Liver (tissue), 9 donors: ENCODE data around the gene GRID1. TPM values are rescaled to one million over a fixed set of nuclear protein-coding genes. Genes with fewer than 3 reads are reported as not detected.

Source experiments
- DNase-seq: peaks from one replicate; pipeline ENCODE4 v3.0.0-alpha.2; 2017; ENCODE audit warnings: low spot score
- H3K27ac ChIP-seq, 2 donors: one replicate each; pipeline ENCODE4 v1.7.0; 2013; ENCODE audit warnings: inconsistent platforms in 2 of 2, low read length in 2 of 2, control low read depth in 1 of 2, low read depth in 1 of 2, mild to moderate bottlenecking in 1 of 2
- H3K27me3 ChIP-seq, 4 donors: one replicate each; pipeline versions ENCODE4 v1.6.1 to v1.7.0; 2013; ENCODE audit warnings: low read length in 3 of 4, inconsistent platforms in 1 of 4, mild to moderate bottlenecking in 1 of 4, moderate library complexity in 1 of 4; ENCODE audit not compliant: control insufficient read depth in 4 of 4, insufficient read depth in 4 of 4
- H3K36me3 ChIP-seq, 4 donors: one replicate each; pipeline versions ENCODE4 v1.6.1 to v1.7.0; 2013; ENCODE audit warnings: low read length in 3 of 4, mild to moderate bottlenecking in 3 of 4, low read depth in 1 of 4, moderate library complexity in 1 of 4; ENCODE audit not compliant: control insufficient read depth in 4 of 4, insufficient read depth in 3 of 4
- H3K4me1 ChIP-seq, 4 donors: one replicate each; pipeline versions ENCODE4 v1.6.1 to v1.7.0; 2013; ENCODE audit warnings: low read length in 3 of 4, mild to moderate bottlenecking in 3 of 4, moderate library complexity in 1 of 4; ENCODE audit not compliant: control insufficient read depth in 4 of 4, insufficient read depth in 4 of 4
- H3K4me3 ChIP-seq, 3 donors: one replicate each; pipeline versions ENCODE4 v1.6.1 to v1.7.0; 2013; ENCODE audit warnings: low read length in 3 of 3, control low read depth in 1 of 3, low read depth in 1 of 3, mild to moderate bottlenecking in 1 of 3
- H3K9ac ChIP-seq, 2 donors: one replicate each; pipeline ENCODE4 v1.7.0; 2013; ENCODE audit warnings: low read length in 2 of 2, mild to moderate bottlenecking in 2 of 2, moderate library complexity in 2 of 2, control low read depth in 1 of 2, low read depth in 1 of 2
- H3K9me3 ChIP-seq, 4 donors: one replicate each; pipeline versions ENCODE4 v1.6.1 to v1.7.0; 2013; ENCODE audit warnings: low read length in 3 of 4; ENCODE audit not compliant: control insufficient read depth in 4 of 4
- EGR1 ChIP-seq, 2 donors: IDR thresholded peaks; 2 replicates each; pipeline ENCODE4 v1.6.1; 2016 to 2018; ENCODE audit warnings: antibody characterized with exemption in 2 of 2, low read depth in 2 of 2
- FOXA1 ChIP-seq: IDR thresholded peaks from 2 replicates; pipeline ENCODE4 v1.6.1; 2016; ENCODE audit warnings: antibody characterized with exemption
- FOXA2 ChIP-seq: IDR thresholded peaks from 2 replicates; pipeline ENCODE4 v1.6.1; 2016; ENCODE audit warnings: antibody characterized with exemption
- GABPA ChIP-seq, 2 donors: IDR thresholded peaks in 1 of 2; conservative IDR thresholded peaks in 1 of 2; 2 replicates each; pipeline ENCODE4 v1.6.1; 2016; ENCODE audit warnings: antibody characterized with exemption in 2 of 2, mild to moderate bottlenecking in 1 of 2, moderate library complexity in 1 of 2
- HNF4A ChIP-seq, 2 donors: conservative IDR thresholded peaks; 2 replicates each; pipeline ENCODE4 v1.6.1; 2016; ENCODE audit warnings: antibody characterized with exemption in 2 of 2, mild to moderate bottlenecking in 2 of 2
- HNF4G ChIP-seq: IDR thresholded peaks from 2 replicates; pipeline ENCODE4 v1.6.1; 2016; ENCODE audit warnings: antibody characterized with exemption
- JUND ChIP-seq, 2 donors: IDR thresholded peaks; 2 replicates each; pipeline ENCODE4 v1.6.1; 2016; ENCODE audit warnings: antibody characterized with exemption in 2 of 2
- NR2F2 ChIP-seq: IDR thresholded peaks from 2 replicates; pipeline ENCODE4 v1.6.1; 2016; ENCODE audit warnings: antibody characterized with exemption
- RAD21 ChIP-seq, 2 donors: IDR thresholded peaks; 2 replicates each; pipeline ENCODE4 v1.6.1; 2016; ENCODE audit warnings: antibody characterized with exemption in 2 of 2, mild to moderate bottlenecking in 2 of 2
- RXRA ChIP-seq, 2 donors: IDR thresholded peaks; 2 replicates each; pipeline ENCODE4 v1.6.1; 2017 to 2018; ENCODE audit warnings: antibody characterized with exemption in 2 of 2, mild to moderate bottlenecking in 1 of 2
- SP1 ChIP-seq: IDR thresholded peaks from 2 replicates; pipeline ENCODE4 v1.6.1; 2018; ENCODE audit warnings: antibody characterized with exemption, mild to moderate bottlenecking
- TAF1 ChIP-seq: conservative IDR thresholded peaks from 2 replicates; pipeline ENCODE4 v1.6.1; 2016; ENCODE audit warnings: antibody characterized with exemption, mild to moderate bottlenecking
- YY1 ChIP-seq: IDR thresholded peaks from 2 replicates; pipeline ENCODE4 v1.6.1; 2016; ENCODE audit warnings: antibody characterized with exemption, mild to moderate bottlenecking
- WGBS: extraction: QIAGEN DNeasy Blood & Tissue Kit; methylation state at CpG from one replicate; pipeline ENCODE4 v1.1.7; 2013; 5-methylcytosine and 5-hydroxymethylcytosine counted together
- polyA plus RNA-seq, 2 donors: library from polyadenylated mRNA; stranded (reverse) in 1 of 2; unstranded in 1 of 2; fragments of 200-250 nt in 1 of 2; fragments of >200 nt in 1 of 2; fragmentation: Nextera tagmentation in 1 of 2; extraction: Ambion mirVana in 1 of 2; gene quantifications; one replicate each; pipeline versions ENCODE4 v1.2.1 to v1.2.3, GENCODE V29; 2013 to 2015
- total RNA-seq, 2 donors: library from RNA; depleted of rRNA; stranded (reverse); fragments of >200 nt; gene quantifications; one replicate each; pipeline ENCODE4 v1.2.3, GENCODE V29; 2014
- TF ChIP-seq, protein P1 (sequence below): IDR thresholded peaks from 2 replicates; pipeline ENCODE4 v1.6.1; 2016; ENCODE audit warnings: antibody characterized with exemption
- TF ChIP-seq, protein P2 (sequence below): IDR thresholded peaks from 2 replicates; pipeline ENCODE4 v1.6.1; 2016; ENCODE audit warnings: antibody characterized with exemption
- TF ChIP-seq, protein P3 (sequence below): fragments of 150-350 bp; IDR thresholded peaks from 2 replicates; pipeline ENCODE4 v1.5.1; 2017; ENCODE audit warnings: improper control_type of control experiment, low read depth, low read length; ENCODE audit not compliant: missing input control
- TF ChIP-seq, protein P4 (sequence below): IDR thresholded peaks from 2 replicates; pipeline ENCODE4 v1.6.1; 2016; ENCODE audit warnings: antibody characterized with exemption
- donor health status: healthy.
- donor health status: healthy.
- donor health status: healthy.
- donor health status: healthy.
- donor health status: healthy.

The GRID1 gene
- total and polyA plus RNA-seq, 4 donors, result 0.09 to 0.17 (median 0.14) TPM; not detected in 1

DNA sequence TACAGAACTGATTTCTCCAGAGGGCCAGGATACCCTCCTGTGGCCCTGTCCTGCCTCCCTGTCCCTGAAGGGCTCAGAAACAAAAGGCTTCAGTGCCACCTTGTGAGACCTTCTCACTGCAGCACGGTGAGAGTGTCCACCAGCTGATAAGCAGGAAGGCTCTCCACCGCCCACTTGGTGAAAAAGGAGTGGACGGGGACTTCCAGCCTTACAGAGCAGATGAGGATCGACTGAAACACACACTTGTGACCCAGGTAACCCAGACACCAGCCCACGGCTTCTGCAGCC, 330.1 kb downstream of the GRID1 start:
- Histone ChIP-seq H3K27ac (no peak overlapping the region), H3K4me1 (no peaks in the 10 kb centered on the region), H3K9me3 (no peaks in the 10 kb centered on the region), H3K4me3 (no peak overlapping the region), H3K9ac (no peak overlapping the region), H3K36me3 (no peaks in the 10 kb centered on the region), H3K27me3 (no peaks in the 10 kb centered on the region)
- no peak for DNase-seq
- WGBS, result 81% methylated on average over 5 of the region's 5 CpGs
- TF ChIP-seq, protein P1, sequence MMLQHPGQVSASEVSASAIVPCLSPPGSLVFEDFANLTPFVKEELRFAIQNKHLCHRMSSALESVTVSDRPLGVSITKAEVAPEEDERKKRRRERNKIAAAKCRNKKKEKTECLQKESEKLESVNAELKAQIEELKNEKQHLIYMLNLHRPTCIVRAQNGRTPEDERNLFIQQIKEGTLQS, result no peak
- TF ChIP-seq, protein P2, sequence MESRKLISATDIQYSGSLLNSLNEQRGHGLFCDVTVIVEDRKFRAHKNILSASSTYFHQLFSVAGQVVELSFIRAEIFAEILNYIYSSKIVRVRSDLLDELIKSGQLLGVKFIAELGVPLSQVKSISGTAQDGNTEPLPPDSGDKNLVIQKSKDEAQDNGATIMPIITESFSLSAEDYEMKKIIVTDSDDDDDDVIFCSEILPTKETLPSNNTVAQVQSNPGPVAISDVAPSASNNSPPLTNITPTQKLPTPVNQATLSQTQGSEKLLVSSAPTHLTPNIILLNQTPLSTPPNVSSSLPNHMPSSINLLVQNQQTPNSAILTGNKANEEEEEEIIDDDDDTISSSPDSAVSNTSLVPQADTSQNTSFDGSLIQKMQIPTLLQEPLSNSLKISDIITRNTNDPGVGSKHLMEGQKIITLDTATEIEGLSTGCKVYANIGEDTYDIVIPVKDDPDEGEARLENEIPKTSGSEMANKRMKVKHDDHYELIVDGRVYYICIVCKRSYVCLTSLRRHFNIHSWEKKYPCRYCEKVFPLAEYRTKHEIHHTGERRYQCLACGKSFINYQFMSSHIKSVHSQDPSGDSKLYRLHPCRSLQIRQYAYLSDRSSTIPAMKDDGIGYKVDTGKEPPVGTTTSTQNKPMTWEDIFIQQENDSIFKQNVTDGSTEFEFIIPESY, result no peak
- TF ChIP-seq TAF1 (no peak), RAD21 (IDR thresholded peaks at IDR 0.05) (no peak), YY1 (no peak), RXRA (IDR thresholded peaks at IDR 0.05) (no peak), EGR1 (IDR thresholded peaks at IDR 0.05; ENCODE audit: low read depth in 2 of 2) (no peak), HNF4A (conservative IDR thresholded peaks at IDR 0.05) (no peak), NR2F2 (no peak), GABPA (IDR thresholded peaks at IDR 0.05 in 1 of 2, conservative IDR thresholded peaks at IDR 0.05 in 1 of 2) (no peak), FOXA2 (no peak), JUND (IDR thresholded peaks at IDR 0.05) (no peak)
- TF ChIP-seq, protein P3, sequence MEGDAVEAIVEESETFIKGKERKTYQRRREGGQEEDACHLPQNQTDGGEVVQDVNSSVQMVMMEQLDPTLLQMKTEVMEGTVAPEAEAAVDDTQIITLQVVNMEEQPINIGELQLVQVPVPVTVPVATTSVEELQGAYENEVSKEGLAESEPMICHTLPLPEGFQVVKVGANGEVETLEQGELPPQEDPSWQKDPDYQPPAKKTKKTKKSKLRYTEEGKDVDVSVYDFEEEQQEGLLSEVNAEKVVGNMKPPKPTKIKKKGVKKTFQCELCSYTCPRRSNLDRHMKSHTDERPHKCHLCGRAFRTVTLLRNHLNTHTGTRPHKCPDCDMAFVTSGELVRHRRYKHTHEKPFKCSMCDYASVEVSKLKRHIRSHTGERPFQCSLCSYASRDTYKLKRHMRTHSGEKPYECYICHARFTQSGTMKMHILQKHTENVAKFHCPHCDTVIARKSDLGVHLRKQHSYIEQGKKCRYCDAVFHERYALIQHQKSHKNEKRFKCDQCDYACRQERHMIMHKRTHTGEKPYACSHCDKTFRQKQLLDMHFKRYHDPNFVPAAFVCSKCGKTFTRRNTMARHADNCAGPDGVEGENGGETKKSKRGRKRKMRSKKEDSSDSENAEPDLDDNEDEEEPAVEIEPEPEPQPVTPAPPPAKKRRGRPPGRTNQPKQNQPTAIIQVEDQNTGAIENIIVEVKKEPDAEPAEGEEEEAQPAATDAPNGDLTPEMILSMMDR, result no peak
- TF ChIP-seq, protein P4, sequence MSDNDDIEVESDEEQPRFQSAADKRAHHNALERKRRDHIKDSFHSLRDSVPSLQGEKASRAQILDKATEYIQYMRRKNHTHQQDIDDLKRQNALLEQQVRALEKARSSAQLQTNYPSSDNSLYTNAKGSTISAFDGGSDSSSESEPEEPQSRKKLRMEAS, result no peak

DNA sequence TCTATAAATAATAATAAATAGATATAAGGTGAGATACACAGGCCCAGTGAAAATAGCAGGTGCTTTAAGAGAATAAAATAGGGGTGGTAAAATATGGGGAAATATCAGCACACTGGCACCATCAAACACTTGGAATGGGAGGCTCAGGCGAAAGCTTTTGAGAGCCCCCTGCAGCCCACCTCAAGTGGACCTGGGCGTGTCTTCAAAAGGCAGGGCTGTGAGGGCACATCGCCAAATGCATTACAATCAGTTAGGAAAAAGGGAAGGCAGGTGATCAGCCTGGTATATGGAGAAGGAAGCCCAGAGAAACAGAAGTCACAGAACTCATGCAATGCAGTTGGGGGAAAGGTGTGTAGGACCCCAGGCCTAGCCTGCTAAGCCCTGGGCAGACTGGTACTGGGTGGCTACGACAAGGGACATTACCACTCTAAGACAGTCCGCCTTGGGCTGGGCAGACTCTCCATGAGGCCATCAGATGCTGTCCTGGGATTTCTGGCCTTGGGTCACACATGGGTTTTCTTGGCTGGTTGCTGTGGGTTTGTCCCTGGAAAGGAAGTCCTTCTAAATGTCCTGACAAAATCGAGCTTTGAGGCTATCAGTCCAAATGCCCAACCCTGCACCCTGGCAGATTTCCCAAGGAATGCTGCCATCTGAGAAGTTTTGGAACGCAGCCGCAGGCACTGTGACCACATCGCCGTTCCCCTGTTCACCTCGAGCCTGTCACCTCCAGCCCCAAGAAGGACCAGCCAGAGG, 330.6 kb downstream of the GRID1 start:
- no peaks in the 10 kb centered on the region for H3K27me3 ChIP-seq
- no peak for DNase-seq
- TF ChIP-seq HNF4A (conservative IDR thresholded peaks at IDR 0.05), result no peak
- TF ChIP-seq, protein P3, result no peak
- no peak for TF ChIP-seq NR2F2
- TF ChIP-seq HNF4G, result no peak
- no peak for TF ChIP-seq RAD21 (IDR thresholded peaks at IDR 0.05)
- no peak for TF ChIP-seq TAF1
- TF ChIP-seq FOXA2, result no peak
- no peak for TF ChIP-seq SP1
- TF ChIP-seq RXRA (IDR thresholded peaks at IDR 0.05), result no peak
- TF ChIP-seq FOXA1, result no peak
- TF ChIP-seq YY1, result no peak
- TF ChIP-seq, protein P1, result no peak
- TF ChIP-seq EGR1 (IDR thresholded peaks at IDR 0.05; ENCODE audit: low read depth in 2 of 2), result no peak
- no peak overlapping the region for H3K4me3 ChIP-seq
- WGBS, result 86% methylated on average over 11 of the region's 11 CpGs
- no peaks in the 10 kb centered on the region for H3K9me3 ChIP-seq
- H3K36me3 ChIP-seq, result no peaks in the 10 kb centered on the region
- no peak overlapping the region for H3K27ac ChIP-seq
- H3K4me1 ChIP-seq, result no peaks in the 10 kb centered on the region
- H3K9ac ChIP-seq, result no peak overlapping the region
